OCI-LY7 (cell line): ENCODE measurements around the gene FOXL2.

Experiments
- CTCF ChIP-seq: fragments of 200-600 bp; sonication (generic); conservative IDR thresholded peaks from 2 replicates; pipeline ENCODE4 v1.5.1; 2014; ENCODE audit warnings: mild to moderate bottlenecking, antibody characterized with exemption, low read length, moderate library complexity, mixed read lengths
- EZH2phosphoT487 ChIP-seq: fragments of 200-600 bp; sonication (generic); IDR thresholded peaks from 2 replicates; pipeline ENCODE4 v1.6.1; 2018; ENCODE audit warnings: low read depth, borderline replicate concordance, mild to moderate bottlenecking, mixed run types, antibody characterized with exemption, low read length, moderate library complexity, mixed read lengths

- TF ChIP-seq CTCF (no peak), EZH2phosphoT487 (no peak)
Observed at GRCh38 chr3:138949445-138950005, 2.6 kb upstream of the FOXL2 start.
